ENCODE data around the gene MRPL12.

DNA sequence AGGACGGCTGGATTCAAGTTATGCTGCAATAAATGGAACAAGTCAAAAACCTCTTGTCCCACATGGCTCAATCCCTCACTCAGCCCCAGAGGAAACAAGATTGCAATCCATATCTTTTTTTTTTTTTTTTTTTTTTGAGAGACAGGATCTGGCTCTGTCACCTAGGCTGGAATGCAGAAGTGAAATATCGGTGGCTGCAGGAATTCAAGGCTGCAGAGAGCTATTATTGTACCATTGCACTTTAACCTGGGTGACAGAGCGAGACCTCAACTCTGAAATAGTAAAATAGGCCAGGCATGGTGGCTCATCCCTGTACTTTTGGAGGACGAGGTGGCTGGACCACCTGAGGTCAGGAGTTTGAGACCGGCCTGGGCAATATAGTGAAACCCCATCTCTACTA lies 44.1 kb upstream of the MRPL12 start:
- no peak for TF ChIP-seq GATA2 (IDR thresholded peaks at IDR 0.05; ENCODE audit: low read depth, low read length)
- no peak for TF ChIP-seq GATA3 (IDR thresholded peaks at IDR 0.05; ENCODE audit: low read depth, low read length)
